ENCODE data around the gene PIAS2.
A peak's percentile ranks its signal among the peaks of the same experiment; 100 is the strongest.

Gene PIAS2

DNA sequence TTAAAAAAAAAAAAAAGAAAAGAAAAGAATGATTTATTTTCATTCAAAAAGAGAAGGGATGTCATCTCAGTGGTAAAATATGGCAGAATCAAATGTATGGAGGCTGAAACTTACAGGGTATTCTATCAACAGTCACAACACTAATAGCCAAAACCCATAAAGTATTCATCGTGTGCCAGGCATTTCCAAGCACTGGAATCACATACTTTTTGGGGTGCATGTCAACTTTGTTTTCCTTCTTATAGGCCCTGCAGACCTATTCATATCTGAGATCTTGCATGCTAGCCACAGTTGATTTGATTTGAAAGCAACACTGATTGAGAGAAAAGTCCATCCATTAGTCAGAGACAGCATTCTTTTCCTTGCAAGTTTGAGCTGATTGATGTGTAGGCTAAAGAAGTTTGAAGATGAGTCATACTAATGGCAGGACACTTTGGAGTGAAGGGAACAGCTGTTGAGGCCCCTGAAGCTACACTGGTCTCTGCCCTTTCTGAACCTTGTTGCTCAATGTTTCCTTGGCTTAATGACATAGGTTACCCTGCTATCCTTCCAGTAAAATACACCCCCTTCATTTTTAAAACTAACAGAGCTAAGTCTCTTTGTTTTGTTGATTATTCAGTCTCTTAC is 22.1 kb upstream of the PIAS2 start:
- Histone ChIP-seq H3K27me3 (ENCODE audit: low read depth, low read length) (no peaks in the 10 kb centered on the region), H3K9me3 (ENCODE audit: control insufficient read depth in 1 of 2, low read length in 2 of 2) (no peaks in the 10 kb centered on the region), H3K4me1 (ENCODE audit: control insufficient read depth in 1 of 2, insufficient read depth in 2 of 2, low read length in 2 of 2) (peaks cover 0 to 4% of the 10 kb centered on the region in 2 donors), H3K4me3 (ENCODE audit: low read depth in 1 of 2, low read length in 2 of 2) (no peak overlapping the region), H3K36me3 (ENCODE audit: control insufficient read depth in 1 of 2, insufficient read depth in 2 of 2, low read length in 2 of 2) (no peaks in the 10 kb centered on the region), H3K27ac (ENCODE audit: low read length) (no peak overlapping the region)

- Histone ChIP-seq H3K9me3 (ENCODE audit: control insufficient read depth in 1 of 2, low read length in 2 of 2) (no peaks in the 10 kb centered on the region), H3K4me3 (ENCODE audit: low read depth in 1 of 2, low read length in 2 of 2) (no peak overlapping the region), H3K4me1 (ENCODE audit: control insufficient read depth in 1 of 2, insufficient read depth in 2 of 2, low read length in 2 of 2) (peaks cover 0 to 7% of the 10 kb centered on the region in 2 donors), H3K27ac (ENCODE audit: low read length) (no peak overlapping the region), H3K27me3 (ENCODE audit: low read depth, low read length) (no peaks in the 10 kb centered on the region), H3K36me3 (ENCODE audit: control insufficient read depth in 1 of 2, insufficient read depth in 2 of 2, low read length in 2 of 2) (no peaks in the 10 kb centered on the region)
Observed at GRCh38 chr18:46920653-46921052, 3.3 kb upstream of the PIAS2 start.

DNA sequence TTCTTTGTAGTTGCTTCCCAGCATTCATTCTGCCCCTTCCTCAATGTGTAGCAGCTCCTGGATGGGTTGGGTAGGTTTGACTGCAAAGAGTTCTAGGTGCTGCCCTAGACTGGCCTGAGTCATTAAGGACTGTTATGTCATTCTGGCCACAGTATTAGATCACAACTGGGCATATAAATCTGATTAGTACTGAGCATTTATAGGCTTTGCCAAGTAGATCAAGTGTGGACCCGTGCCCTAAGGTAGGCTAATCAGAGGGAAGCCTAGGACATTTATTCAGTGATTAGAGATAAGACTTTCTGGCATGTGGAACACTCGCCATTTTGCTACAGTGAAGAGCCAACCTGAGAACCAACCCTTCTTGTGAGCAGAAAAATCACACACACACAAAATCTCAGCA is 2.8 kb upstream of the PIAS2 start:
- H3K36me3 ChIP-seq (ENCODE audit: control insufficient read depth in 1 of 2, insufficient read depth in 2 of 2, low read length in 2 of 2) = no peaks in the 10 kb centered on the region
- H3K4me1 ChIP-seq (ENCODE audit: control insufficient read depth in 1 of 2, insufficient read depth in 2 of 2, low read length in 2 of 2) = peaks cover 0 to 12% of the 10 kb centered on the region in 2 donors
- no peaks in the 10 kb centered on the region for H3K9me3 ChIP-seq (ENCODE audit: control insufficient read depth in 1 of 2, low read length in 2 of 2)
- no peak overlapping the region for H3K4me3 ChIP-seq (ENCODE audit: low read depth in 1 of 2, low read length in 2 of 2)
- H3K27ac ChIP-seq (ENCODE audit: low read length) = no peak overlapping the region
- H3K27me3 ChIP-seq (ENCODE audit: low read depth, low read length) = no peaks in the 10 kb centered on the region

GRCh38 chr18:46917803-46918600 is 695 bp upstream of the PIAS2 start:
- H3K27ac ChIP-seq (ENCODE audit: low read length) = peak overlapping the region; percentile 76
- H3K9me3 ChIP-seq (ENCODE audit: control insufficient read depth in 1 of 2, low read length in 2 of 2) = no peaks in the 10 kb centered on the region
- H3K36me3 ChIP-seq (ENCODE audit: control insufficient read depth in 1 of 2, insufficient read depth in 2 of 2, low read length in 2 of 2) = no peaks in the 10 kb centered on the region
- H3K4me1 ChIP-seq (ENCODE audit: control insufficient read depth in 1 of 2, insufficient read depth in 2 of 2, low read length in 2 of 2) = peaks cover 0 to 20% of the 10 kb centered on the region in 2 donors
- H3K27me3 ChIP-seq (ENCODE audit: low read depth, low read length) = no peaks in the 10 kb centered on the region
- H3K4me3 ChIP-seq (ENCODE audit: low read depth in 1 of 2, low read length in 2 of 2) = peak overlapping the region; percentile 72 to 87

- Histone ChIP-seq H3K9me3 (ENCODE audit: control insufficient read depth in 1 of 2, low read length in 2 of 2) (no peaks in the 10 kb centered on the region), H3K27ac (ENCODE audit: low read length) (peak overlapping the region; percentile 67), H3K4me1 (ENCODE audit: control insufficient read depth in 1 of 2, insufficient read depth in 2 of 2, low read length in 2 of 2) (peaks cover 0 to 20% of the 10 kb centered on the region in 2 donors), H3K27me3 (ENCODE audit: low read depth, low read length) (no peaks in the 10 kb centered on the region), H3K36me3 (ENCODE audit: control insufficient read depth in 1 of 2, insufficient read depth in 2 of 2, low read length in 2 of 2) (no peaks in the 10 kb centered on the region), H3K4me3 (ENCODE audit: low read depth in 1 of 2, low read length in 2 of 2) (peak overlapping the region; percentile 72 to 94)
Observed at GRCh38 chr18:46916551-46917107, 678 bp downstream of the PIAS2 start.

- no peaks in the 10 kb centered on the region for H3K36me3 ChIP-seq (ENCODE audit: control insufficient read depth in 1 of 2, insufficient read depth in 2 of 2, low read length in 2 of 2)
- peaks cover 0 to 20% of the 10 kb centered on the region in 2 donors for H3K4me1 ChIP-seq (ENCODE audit: control insufficient read depth in 1 of 2, insufficient read depth in 2 of 2, low read length in 2 of 2)
- H3K27ac ChIP-seq (ENCODE audit: low read length) = peak overlapping the region; percentile 67
- no peaks in the 10 kb centered on the region for H3K9me3 ChIP-seq (ENCODE audit: control insufficient read depth in 1 of 2, low read length in 2 of 2)
- H3K4me3 ChIP-seq (ENCODE audit: low read depth in 1 of 2, low read length in 2 of 2) = peak overlapping the region; percentile 72 to 94
- no peaks in the 10 kb centered on the region for H3K27me3 ChIP-seq (ENCODE audit: low read depth, low read length)
Observed at GRCh38 chr18:46915800-46916550, 1.3 kb downstream of the PIAS2 start.

DNA sequence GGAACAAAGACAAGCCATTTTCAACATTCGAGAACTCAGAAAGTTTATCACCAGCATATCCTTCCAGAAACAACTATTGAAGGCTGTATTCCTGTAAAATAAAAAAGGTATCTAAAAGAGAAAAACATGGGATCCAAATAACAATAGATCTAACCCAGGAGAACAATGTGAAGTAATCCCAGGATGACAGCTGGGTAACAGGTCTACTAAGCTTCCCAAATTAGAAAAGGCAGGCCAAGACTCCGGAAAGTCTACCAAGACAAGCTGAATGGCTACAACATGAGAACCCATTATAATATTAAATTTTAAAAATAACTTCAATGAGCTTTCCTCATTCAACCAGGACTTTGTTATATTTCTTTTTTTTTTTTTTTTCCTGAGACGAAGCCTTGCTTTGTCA is 6.5 kb downstream of the PIAS2 start:
- no peak overlapping the region for H3K4me3 ChIP-seq (ENCODE audit: low read depth in 1 of 2, low read length in 2 of 2)

GRCh38 chr18:46909497-46909896 is 7.8 kb downstream of the PIAS2 start:
- Histone ChIP-seq H3K27ac (ENCODE audit: low read length) (no peak overlapping the region), H3K4me1 (ENCODE audit: control insufficient read depth in 1 of 2, insufficient read depth in 2 of 2, low read length in 2 of 2) (peaks cover 0 to 5% of the 10 kb centered on the region in 2 donors), H3K4me3 (ENCODE audit: low read depth in 1 of 2, low read length in 2 of 2) (no peak overlapping the region), H3K36me3 (ENCODE audit: control insufficient read depth in 1 of 2, insufficient read depth in 2 of 2, low read length in 2 of 2) (no peaks in the 10 kb centered on the region), H3K27me3 (ENCODE audit: low read depth, low read length) (no peaks in the 10 kb centered on the region), H3K9me3 (ENCODE audit: control insufficient read depth in 1 of 2, low read length in 2 of 2) (peaks cover 0 to 2% of the 10 kb centered on the region in 2 donors)

More for the DNA sequence above, 6.5 kb downstream of the PIAS2 start:
- H3K36me3 ChIP-seq (ENCODE audit: control insufficient read depth in 1 of 2, insufficient read depth in 2 of 2, low read length in 2 of 2) = no peaks in the 10 kb centered on the region
- peaks cover 0 to 15% of the 10 kb centered on the region in 2 donors for H3K4me1 ChIP-seq (ENCODE audit: control insufficient read depth in 1 of 2, insufficient read depth in 2 of 2, low read length in 2 of 2)
- H3K9me3 ChIP-seq (ENCODE audit: control insufficient read depth in 1 of 2, low read length in 2 of 2) = peaks cover 0 to 2% of the 10 kb centered on the region in 2 donors
- no peaks in the 10 kb centered on the region for H3K27me3 ChIP-seq (ENCODE audit: low read depth, low read length)
- H3K27ac ChIP-seq (ENCODE audit: low read length) = no peak overlapping the region

DNA sequence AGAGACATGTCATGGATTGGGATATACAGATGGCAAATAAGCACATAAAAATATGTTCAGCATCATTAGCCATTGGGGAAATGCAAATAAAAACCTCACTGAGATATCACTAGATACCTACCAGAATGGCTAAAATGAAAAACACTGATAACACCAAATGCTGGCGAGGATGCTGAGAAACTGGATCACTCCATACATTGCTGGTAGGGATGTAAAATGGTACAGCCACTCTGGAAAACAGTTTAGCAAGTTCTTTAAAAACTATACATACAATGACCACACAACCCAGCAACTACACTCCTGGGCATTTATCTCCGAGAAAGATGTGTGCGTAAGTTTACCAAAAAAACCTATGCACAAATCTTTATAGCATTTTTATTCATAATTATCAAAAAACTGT is 13.9 kb downstream of the PIAS2 start:
- Histone ChIP-seq H3K27me3 (ENCODE audit: low read depth, low read length) (no peaks in the 10 kb centered on the region), H3K9me3 (ENCODE audit: control insufficient read depth in 1 of 2, low read length in 2 of 2) (peaks cover 0 to 2% of the 10 kb centered on the region in 2 donors), H3K4me1 (ENCODE audit: control insufficient read depth in 1 of 2, insufficient read depth in 2 of 2, low read length in 2 of 2) (no peaks in the 10 kb centered on the region), H3K4me3 (ENCODE audit: low read depth in 1 of 2, low read length in 2 of 2) (no peak overlapping the region), H3K27ac (ENCODE audit: low read length) (no peak overlapping the region), H3K36me3 (ENCODE audit: control insufficient read depth in 1 of 2, insufficient read depth in 2 of 2, low read length in 2 of 2) (no peaks in the 10 kb centered on the region)

DNA sequence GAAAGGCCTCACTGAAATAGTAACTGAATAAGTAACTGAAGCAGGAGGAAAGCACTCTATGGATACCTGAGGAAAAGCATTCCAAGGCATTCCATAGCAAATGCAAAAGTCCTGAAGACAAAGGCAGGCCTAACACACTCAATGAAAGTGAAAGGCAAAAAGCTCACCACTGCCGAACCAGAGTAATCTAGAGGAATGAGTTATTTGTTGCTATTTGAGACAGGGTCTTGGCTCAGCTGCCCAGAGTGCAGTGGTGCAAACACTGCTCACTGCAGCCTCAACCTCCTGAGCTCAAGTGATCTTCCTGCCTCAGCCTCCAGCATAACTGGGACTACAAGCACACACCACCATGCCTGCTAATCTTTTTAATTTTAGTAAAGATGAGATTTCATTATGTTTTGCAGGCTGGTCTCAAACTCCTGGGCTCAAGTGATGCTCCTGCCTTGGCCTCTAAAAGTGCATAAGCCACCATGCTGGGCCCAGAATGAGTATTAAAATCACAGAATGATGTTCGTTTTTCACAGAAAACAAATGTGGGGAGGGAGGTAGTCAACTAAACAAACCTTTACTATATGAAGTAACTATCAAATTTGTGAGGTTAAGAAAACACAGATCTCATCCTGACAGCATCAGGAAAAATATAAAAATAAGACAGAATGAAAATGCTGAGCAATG is 17.9 kb downstream of the PIAS2 start:
- H3K36me3 ChIP-seq (ENCODE audit: control insufficient read depth in 1 of 2, insufficient read depth in 2 of 2, low read length in 2 of 2) = no peaks in the 10 kb centered on the region
- no peak overlapping the region for H3K4me3 ChIP-seq (ENCODE audit: low read depth in 1 of 2, low read length in 2 of 2)
- H3K27me3 ChIP-seq (ENCODE audit: low read depth, low read length) = no peaks in the 10 kb centered on the region
- no peaks in the 10 kb centered on the region for H3K4me1 ChIP-seq (ENCODE audit: control insufficient read depth in 1 of 2, insufficient read depth in 2 of 2, low read length in 2 of 2)
- no peak overlapping the region for H3K27ac ChIP-seq (ENCODE audit: low read length)
- no peaks in the 10 kb centered on the region for H3K9me3 ChIP-seq (ENCODE audit: control insufficient read depth in 1 of 2, low read length in 2 of 2)

All from muscle layer of duodenum (tissue), 2 donors.